ENCODE results near the gene VWA5B1.

The VWA5B1 gene

DNA sequence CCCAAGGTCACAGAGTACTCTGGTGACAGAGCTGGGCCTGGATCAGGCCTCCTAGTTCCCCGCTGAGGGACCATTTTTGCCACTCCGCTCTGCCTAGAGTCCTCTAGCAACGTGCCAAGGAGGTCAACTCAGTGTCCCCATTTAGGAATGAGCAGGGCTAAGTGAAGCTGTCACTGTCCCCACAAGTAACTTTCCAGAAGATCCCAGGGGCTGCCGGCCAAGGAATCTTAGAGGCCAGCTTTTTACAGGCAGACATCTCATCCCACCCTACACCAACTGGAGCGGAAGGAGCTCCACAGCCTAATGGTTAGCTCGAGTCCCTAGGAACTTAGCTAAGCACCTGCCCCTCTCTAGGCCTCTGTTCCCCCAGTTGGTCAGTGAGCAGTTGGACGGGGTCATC is 59.7 kb downstream of the VWA5B1 start:
- no peak for DNase-seq

DNA sequence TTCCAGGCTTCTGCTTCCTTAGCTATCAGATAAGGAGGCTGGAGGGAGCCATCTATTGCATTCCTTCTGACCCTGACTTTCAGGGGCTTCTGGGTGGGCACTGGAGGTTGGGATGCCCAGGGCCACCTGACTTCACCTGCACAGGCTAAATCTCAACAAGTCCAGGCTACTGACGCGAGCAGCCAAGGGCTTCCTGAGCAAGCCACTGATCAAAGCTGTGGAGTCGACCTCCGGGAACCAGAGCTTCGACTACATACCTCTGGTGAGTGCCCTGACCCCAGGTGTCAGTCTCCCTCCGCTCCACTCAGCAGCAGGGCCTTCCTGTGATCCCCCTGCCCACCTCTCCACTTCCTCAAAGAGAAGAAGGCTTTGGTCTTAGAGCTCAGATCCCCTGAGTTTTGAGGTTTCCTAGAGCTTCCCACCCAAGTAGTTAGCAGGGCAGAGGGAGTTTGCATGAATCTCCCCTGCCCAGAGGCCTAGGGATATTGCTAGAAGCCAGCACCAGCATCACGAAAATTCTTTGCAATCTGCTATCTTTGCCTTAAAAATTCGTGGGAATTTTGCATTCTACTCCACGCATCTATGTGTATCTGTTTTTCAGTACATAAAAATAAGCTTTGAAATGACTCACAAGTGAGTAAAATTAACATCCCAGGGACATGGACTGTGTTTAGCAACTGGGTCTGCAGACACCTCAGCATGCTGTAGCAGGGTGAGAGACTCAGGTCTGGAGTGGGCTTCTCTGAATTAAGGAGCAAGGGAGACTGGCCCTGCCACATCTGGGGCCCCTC is 61.4 kb downstream of the VWA5B1 start:
- DNase-seq, result no peak

DNA sequence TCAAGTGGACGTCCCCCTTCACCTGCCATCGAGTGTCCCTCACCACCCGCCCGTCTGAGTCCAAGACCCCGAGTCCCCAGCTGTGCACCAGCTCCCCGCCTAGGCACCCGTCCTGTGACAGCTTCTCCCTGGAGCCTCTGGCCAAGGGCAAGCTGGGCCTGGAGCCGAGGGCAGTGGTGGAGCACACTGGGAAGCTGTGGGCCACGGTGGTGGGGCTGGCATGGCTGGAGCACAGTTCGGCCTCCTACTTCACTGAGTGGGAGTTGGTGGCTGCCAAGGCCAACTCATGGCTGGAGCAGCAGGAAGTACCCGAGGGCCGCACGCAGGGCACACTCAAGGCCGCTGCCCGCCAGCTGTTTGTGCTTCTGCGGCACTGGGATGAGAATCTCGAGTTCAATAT is 63.2 kb downstream of the VWA5B1 start:
- no peak for DNase-seq

DNA sequence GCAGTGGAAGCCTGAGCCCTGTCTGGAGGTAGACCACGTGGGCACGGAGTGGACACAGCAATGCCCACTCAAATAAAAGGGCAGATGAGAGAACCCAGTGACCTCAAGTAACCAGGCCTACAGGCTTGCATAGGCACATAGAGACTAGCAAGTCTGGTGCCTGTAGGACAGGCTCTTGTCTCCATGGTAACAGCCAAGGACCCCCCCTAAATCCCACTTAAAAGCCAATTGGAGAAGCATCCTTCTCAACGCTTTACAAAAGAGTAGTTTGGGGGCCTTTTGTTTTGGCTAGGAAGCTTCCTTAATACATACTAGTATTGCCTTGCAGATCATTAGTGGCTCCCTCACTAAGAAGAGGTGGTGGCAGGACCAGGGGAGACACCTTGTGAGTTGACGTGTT is 63.9 kb downstream of the VWA5B1 start:
- DNase-seq, result no peak

DNA sequence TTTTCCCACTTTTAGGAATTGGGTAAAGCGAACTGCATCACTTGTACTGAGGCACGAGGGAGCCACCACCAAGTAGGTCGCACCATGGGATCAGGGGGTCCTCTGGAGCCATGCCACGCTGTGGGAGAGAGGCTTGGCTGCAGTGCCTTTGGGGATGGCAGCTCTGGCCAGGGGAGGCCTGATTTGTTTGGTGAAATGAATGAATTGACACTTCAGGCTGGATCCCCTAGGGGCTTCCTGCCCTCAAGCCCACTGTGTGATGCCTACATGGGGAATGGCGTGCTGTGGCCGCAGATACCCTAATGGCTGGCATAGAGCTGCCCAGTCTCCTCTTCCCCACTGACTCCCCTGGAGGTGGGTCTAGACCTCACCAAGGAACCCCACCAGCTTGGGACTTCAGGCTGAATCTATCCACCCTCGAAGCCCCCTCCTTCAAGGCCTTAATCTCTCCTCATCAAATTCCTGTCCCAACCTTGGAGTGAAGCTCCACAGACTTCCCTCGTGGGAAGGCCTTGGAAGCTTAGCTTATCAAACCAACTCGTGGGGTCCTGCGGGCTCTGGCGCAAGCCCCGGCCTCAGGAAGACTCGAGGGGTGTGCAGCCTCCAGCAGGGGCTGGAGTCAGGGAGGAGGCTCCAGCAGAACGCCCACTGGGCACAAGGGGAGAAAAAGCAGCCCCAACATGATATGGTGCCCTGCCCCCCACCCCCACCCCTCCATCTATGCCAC is 64.6 kb downstream of the VWA5B1 start:
- no peak for DNase-seq

DNA sequence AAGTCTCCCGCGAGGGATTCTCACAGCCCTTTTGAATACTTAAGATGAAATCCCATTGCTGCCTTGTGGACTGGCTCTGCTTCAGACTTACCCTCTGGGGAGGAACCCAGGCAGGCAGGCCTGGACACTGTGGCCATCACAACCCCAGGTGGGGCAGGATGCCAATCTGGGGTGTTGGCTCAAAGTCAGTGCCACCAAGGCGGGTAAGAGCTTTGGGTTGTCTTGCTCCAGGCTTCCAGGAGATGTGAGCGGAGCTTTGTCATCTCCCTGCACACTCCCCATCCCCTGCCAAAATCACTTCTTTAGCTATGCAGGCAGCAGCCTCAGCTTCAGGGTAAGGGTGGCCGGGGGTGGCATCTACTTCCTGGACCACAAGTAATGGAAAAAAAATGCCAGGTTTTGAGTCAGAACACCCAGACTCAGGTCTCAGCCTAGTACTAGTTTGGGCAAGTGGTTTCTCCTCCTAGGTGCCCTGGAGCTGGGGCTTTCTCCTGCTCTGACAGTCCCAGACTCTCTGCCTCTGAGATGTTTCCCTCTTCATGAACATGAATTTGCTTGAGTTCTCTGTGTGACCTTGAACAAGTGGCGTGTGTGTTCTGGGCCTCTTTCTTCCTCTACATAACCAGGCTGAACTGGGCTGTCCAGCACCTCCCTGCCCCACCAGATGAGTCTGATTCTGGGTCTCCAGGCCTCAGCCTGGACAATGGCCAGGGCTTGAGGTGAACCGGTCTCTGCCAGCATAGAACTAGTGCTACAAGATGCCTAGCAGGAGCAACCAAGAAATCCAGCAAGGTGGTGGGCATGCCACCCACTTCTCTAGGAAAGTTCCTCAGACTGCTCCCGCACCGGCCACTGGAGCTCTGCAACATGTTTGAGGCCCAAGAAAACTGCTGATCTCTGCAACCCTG is 65.4 kb downstream of the VWA5B1 start:
- DNase-seq, result no peak

DNA sequence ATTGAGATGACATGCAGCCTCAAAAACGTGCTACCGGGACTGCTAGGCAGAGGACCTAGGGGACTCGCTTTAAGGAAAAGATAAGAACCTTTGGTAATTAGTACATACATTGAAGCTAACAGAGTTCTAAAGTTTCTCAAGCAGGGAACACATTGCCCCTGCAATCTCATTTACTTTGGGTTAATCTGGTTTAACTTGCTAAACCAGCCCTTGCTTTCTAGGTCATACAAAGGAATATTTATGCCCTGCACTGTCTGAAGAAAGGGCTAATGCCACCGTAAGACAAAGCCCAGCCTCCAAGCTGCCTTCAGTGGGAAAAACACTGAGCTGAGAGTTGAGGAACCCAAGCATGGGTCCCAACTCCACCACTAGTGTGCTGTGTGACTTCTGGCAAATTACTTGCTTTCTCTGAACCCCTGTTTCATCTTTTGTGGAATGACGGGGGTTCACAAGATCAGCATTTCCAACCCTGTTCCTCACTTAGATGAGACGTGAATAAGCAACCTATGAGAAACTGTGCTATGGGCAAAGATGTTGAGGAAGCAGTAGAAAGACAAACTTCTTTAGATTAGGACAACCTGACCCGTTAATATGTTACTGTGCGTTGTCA is 66.3 kb downstream of the VWA5B1 start:
- DNase-seq, result no peak

DNA sequence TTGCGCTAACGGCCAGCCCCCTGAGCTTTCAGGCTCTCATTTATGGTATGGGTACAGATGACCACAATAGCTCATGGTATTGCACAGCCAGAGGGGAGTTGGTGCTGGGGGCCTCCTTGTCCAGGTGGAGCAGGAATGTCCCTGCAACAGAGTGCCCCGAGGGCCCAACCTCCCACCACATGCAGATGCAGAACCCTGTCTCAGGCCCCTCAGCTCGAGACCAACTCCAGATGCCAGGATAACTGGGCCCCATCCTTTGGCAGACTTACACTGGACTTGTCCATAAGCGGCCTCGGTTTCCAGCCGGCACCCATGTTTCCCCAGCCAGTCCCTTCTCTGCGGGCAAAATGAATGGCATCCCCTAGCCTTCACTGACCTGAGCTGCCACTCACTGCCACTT is 67.1 kb downstream of the VWA5B1 start:
- no peak for DNase-seq

DNA sequence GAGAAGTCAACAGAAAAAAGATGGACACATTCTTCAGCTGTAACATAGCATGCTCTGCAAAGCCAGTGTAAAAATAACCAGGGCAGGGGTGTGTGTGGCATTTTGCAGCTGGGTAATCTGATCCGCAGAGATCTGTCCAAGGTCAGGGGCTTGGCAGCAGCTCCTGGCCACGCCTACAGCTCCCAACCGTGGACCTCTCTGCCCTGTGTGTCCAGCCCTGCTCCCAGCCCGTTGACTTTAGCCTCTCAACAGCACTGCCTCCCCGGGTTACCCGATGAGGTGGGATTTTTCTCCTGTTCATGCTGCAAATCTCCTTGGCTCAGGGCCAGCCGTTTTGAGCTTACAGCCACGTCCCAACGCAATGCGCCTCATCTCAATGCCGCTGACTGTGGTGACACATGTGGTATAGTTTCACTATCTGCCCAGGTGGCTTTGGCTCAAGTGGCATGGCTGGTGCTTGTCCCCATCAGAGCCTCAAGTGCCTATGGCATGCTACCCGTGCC is 68.1 kb downstream of the VWA5B1 start:
- DNase-seq, result peak; percentile 32

DNA sequence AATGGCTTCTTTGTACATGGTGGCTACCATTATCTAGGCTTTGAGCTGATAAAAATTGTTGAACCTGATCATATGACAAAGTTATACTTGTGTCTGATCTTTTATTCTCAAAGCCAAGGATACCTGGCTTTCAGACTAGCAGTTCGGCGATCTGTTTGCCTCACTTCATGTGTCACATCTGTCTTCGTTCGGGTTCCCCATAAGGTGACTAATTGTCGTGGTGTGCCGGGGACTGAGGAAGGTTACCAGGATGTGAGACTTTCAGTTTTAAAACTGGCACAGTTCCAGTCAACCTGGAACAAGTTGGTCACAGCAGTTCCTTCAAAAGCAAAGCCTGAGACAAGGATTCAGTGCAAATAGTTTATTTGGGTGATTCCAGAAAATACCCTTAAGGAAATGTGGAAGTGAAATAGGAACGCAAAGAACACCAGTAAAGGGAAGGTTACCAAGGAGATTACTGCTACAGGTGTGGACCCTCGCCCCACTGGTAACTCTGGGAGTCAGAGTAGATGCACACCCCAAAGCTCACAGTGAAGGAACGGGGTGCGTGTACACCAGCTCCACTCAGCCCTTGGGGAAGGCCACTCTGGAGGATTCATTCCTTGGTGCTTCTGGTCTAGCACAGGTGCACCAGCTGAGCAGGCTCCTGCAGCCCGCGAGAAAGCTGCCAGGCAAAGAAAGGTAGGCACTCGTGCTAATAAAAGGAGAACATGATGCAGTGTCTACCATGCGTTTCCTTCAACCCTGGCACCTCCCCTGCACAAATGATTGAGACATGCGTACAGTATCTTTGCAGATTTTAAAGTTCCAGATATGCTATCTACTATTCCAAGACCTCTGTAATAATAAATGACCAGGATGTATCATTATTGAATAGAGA is 69.0 kb downstream of the VWA5B1 start:
- no peak for DNase-seq

DNA sequence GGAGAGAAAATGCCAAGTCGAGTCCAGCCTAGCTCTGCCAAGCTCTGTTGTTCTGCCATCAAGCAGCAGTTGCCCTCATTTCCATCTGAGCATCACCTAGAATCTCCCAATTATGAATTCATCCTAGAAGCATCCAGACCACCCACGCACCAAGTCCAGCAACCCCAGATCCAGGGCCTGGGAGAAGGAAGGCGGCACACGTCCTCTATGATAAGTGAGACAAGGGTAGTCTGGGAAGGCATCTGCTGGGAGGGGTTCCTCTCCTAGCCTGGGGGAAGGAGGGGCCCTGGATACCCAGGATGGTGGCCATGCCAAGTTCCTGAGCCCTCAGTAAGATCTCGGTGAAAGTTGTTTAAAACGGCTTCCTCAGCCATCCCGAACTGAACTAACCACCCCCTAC is 70.7 kb downstream of the VWA5B1 start:
- no peak for DNase-seq

DNA sequence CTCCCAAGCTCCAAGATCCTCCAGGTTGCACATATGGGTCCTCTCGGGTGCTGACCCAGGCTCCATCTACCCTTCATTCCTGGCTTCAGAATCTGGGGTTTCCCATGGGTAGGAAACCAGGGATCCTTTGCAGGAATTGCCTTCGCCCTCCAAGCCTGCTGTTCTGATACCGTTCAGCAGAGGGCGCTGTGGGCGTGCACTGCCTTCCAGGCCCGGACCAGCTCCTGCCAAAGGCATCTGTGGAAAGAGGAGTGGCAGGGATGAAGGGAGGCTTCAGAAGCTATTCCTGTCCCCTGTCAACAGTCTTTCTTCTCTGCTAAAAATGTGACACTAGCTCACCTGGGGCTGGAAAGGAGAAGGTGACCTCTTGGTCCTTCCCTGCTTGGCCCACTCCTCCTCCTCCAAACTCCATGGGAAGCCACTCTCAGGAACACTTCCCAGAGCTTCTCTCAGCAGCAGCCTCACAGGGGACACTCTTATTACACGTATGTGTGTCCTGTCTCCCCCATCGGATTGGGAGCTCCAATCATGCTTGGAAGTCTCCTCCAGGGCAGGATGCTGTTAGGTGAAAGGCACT is 71.2 kb downstream of the VWA5B1 start:
- peak; percentile 61 for DNase-seq

DNA sequence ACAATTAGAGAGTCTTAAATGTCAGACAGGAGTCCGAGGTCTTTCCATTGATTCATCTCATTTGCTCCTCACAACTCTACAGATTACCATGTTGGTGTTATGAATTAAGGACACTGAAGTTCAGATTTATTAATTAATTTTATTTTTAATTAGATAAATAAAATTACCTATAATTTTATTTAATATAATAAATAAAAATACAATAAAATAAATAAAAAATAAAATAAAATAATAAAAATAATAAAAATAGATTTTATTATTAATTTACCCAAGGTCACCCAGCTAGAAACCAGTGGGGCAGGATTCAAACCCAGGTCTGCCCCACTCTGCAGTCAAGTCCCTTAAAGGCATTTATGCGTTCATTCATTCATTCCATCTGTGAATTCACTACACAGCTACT is 72.2 kb downstream of the VWA5B1 start:
- no peak for DNase-seq

DNA sequence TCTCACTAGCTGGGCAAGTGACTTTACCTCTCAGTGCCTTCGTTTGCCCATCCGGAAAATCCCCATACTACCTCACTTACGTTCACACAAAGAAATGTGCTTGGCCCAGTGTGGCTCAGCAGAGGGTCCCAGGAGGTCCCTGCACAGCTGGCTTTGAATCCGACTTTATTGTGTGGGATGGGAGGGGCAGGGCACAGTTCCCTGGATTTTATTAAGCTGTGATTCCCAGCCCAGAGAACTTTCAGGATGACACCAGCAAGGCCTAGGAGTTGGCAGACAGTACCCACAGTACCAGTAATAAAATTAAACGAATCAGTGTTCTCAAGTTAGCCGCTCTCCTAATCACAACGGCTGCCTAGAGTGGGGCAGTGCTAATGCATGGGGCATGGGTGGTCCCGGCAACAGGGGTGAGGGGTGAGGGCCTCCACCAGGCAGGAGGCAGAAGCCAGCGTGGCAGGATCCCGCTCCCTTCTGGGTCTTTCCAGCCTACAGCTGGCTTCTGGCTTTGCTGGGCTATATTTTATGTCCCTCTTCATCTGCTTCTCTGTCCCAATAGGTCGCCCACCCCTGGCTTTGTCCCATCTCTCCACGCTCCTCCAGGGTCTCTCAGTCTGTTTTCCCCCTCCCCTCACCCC is 74.9 kb downstream of the VWA5B1 start:
- DNase-seq, result no peak

DNA sequence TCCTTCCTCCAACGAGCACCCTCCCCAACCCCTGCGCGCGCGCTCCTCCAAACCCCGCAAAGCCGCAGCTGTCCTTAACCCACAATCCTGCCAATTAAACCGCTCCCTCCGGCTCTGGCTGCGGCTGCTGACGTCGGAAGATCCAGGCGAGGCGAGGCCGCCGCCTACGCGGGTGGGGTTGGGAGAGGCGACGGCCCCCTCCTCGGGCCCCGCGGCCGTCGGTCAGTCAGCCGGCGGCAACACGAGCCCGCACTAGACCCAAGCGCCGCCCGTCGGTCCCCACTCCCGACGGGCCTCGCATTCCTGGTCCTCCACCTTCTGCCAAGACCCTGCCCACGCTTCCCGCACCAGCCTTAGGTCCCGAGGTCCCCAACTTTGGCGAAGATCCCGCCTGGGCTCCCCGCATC is 75.4 kb downstream of the VWA5B1 start:
- DNase-seq, result no peak

DNA sequence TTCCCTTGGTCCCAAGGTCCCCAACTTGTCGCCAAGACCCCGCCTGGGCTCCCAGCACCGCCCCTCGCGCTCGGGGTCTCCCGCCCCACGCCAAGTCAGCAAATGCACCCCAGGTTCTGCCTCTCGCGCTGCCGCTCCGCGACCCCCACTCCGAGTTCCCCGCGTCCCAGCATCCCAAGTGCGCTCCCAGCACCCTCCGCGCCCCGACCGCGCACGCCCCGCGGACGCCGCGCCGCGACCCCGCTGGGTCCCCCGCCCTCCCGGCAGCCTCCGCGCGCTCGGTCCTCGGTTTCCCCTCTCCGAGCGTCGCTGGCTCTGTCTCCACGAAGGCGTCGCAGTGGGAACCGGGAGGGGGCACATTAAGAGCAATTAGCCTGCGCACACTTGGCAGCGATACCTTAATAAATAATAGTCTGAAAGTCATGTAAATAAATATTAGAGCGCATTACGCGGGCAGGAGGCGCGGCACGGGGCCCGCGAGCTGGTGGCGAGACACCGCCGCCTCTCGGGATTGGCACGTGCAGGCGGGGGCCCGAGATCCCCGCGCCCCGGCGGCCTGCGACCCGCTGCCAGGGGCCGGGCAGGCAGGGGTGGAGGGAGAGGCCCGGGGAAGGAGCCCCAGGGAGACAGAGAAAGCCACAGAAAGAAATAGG is 75.9 kb downstream of the VWA5B1 start:
- DNase-seq, result no peak

DNA sequence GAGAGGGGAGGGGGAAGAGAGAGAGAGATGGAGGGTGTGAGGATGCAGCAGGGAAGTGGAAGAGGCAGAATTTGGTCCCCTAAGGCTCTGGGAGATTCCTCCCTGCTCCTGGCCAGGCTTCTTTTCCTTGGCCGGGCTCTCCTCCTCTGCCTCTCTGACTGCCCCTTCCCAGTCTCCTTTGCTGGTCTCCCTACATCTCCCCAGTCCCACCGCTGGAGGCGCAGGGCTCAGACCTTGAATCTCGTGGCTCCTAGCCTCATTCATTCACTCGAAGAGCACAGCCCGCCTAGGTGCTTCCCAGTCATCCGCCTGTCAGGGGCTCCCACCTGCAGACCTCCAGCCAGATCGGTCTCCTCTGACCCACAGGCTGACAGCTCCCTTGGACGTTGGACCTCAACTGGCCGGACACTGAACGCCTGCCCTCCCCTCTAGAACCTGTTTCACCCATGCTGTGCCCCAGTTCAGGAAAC is 76.5 kb downstream of the VWA5B1 start:
- peak; percentile 58 for DNase-seq

DNA sequence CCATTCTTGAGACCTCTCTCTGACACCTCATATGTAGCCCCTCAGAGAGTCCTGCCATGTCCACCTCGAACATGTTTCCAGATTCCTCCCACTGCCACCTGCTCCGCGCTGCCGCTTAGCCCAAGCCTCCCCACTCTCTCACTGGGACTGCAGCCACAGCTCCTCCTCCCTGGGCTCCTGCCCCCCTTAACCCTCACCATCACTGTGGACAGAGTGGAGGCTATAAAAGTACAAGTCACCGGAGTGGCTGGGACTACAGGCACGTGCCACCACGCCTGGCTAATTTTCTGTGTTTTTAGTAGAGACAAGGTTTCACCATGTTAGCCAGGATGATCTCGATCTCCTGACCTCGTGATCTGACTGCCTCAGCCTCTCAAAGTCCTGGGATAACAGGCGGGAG is 77.0 kb downstream of the VWA5B1 start:
- DNase-seq, result no peak

DNA sequence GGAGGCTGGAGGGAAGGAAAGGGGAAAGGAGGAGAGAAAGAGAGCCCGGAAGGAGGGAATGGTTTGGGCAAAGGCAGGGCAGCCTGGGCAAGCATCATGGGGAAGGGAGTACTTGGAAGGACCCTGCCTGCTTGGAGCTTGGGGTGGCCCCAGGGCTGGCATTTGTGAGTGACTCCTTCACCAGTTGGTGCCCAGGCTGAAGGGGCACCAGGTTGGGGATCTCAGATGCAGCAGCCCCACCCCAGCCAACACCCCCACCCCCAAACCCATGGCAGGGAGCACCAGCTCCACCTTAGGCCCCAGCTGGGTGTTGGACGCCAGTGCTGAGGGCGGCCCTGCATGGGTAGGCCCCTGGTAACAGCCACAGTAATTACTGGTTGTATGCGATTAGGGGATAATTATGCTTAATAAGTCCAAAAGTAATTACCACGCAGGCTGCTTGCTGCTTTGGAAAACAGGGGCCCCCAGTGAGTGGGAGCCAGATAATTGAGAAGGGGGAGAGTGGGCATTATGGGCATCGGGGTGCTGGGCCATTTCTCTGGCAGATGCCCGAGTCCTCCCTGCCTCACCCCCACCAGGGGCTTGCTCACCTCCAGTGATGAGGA is 78.3 kb downstream of the VWA5B1 start:
- no peak for DNase-seq

Data from fibroblast of skin of scalp (primary cell).